ENCODE results near the gene ZP1. TPM values are rescaled to one million over a fixed set of nuclear protein-coding genes. Genes with fewer than 3 reads are reported as not detected.

Gene ZP1
- total and polyA plus RNA-seq, 4 donors: not detected

DNA sequence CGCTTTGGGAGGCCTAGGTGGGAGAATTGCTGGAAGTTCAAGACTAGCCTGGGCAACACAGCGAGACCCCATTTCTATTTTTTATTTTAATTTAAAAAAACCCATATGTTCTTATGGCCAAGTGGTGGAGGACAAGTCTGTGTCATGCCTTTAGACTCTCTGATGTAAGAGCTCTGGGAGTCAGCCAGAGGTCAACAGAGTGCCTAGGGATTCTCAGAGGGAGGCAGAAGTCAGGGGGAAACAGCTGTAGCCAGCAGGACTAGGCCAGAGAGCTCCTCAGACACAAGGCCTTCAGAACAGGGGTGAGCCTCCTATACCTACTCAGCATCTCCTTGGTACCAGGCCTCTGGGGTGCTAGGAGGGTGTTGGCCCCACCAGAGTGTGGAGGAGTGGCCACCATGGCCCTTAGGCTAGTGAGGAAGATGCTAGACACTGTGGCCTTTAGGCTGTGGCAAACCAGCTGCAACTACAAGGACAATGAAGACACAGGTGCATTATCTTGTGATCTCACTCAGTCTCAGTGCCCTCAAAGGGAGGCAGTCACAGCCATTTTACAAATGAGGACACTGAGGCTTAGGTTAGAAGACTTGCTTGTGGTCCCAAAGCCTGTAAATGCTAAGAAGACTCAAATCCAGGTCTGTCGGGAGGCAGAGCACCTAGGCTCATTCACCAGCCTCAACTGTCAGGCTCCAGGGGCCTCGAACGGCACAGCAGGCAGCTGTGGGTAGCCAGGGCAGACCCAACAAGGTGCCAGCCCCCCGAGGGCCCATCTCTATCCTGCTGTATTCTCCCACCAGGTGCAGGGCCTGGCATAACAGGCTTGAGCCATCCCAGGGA is 5.0 kb downstream of the ZP1 start:
- DNase-seq (ENCODE audit: low spot score): no peak
- Histone ChIP-seq H3K36me3 (ENCODE audit: control insufficient read depth in 4 of 4, insufficient read depth in 3 of 4, low read depth in 1 of 4, low read length in 3 of 4) (no peaks in the 10 kb centered on the region), H3K9ac (ENCODE audit: low read depth in 1 of 2, low read length in 2 of 2) (no peak overlapping the region), H3K9me3 (ENCODE audit: control insufficient read depth in 4 of 4, low read length in 3 of 4) (no peaks in the 10 kb centered on the region), H3K4me1 (ENCODE audit: control insufficient read depth in 4 of 4, insufficient read depth in 4 of 4, low read length in 3 of 4) (peaks cover 0 to 8% (median 4%) of the 10 kb centered on the region in 4 donors), H3K4me3 (ENCODE audit: low read depth in 1 of 3, low read length in 3 of 3) (no peak overlapping the region), H3K27ac (ENCODE audit: low read depth in 1 of 2, low read length in 2 of 2) (no peak overlapping the region), H3K27me3 (ENCODE audit: control insufficient read depth in 4 of 4, insufficient read depth in 4 of 4, low read length in 3 of 4) (no peaks in the 10 kb centered on the region)
- peak; percentile 58 to 76 for TF ChIP-seq RXRA (IDR thresholded peaks at IDR 0.05)
- TF ChIP-seq SP1 (IDR thresholded peaks at IDR 0.05): no peak
- no peak for TF ChIP-seq NR2F2 (IDR thresholded peaks at IDR 0.05)
- no peak for TF ChIP-seq HNF4A (conservative IDR thresholded peaks at IDR 0.05)
- 92% methylated on average over 6 of the region's 6 CpGs for WGBS

DNA sequence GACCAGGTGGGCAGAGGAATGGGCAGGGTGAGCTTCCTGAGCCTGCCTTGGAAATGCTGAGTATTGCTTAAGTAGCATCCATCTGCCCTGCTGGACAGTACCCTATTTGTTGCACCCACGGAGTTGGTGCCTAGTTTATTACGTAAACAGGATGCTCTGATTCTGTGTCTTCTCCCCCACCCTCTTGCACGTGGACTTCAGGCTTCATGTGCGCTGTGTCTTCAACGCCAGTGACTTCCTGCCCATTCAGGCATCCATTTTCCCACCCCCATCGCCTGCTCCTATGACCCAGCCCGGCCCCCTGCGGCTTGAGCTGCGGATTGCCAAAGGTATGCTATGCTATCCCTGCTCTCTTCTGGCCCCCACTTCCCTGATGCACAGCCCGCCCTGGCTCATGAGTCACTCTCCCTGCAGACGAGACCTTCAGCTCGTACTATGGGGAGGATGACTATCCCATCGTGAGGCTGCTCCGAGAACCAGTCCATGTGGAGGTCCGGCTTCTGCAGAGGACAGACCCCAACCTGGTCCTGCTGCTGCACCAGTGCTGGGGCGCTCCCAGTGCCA is 5.7 kb downstream of the ZP1 start:
- no peaks in the 10 kb centered on the region for H3K36me3 ChIP-seq (ENCODE audit: control insufficient read depth in 4 of 4, insufficient read depth in 3 of 4, low read depth in 1 of 4, low read length in 3 of 4)
- H3K4me3 ChIP-seq (ENCODE audit: low read depth in 1 of 3, low read length in 3 of 3): no peak overlapping the region
- H3K4me1 ChIP-seq (ENCODE audit: control insufficient read depth in 4 of 4, insufficient read depth in 4 of 4, low read length in 3 of 4): peaks cover 0 to 8% (median 4%) of the 10 kb centered on the region in 4 donors
- WGBS: 76% methylated on average over 16 of the region's 16 CpGs
- no peak overlapping the region for H3K9ac ChIP-seq (ENCODE audit: low read depth in 1 of 2, low read length in 2 of 2)
- H3K9me3 ChIP-seq (ENCODE audit: control insufficient read depth in 4 of 4, low read length in 3 of 4): no peaks in the 10 kb centered on the region
- no peak overlapping the region for H3K27ac ChIP-seq (ENCODE audit: low read depth in 1 of 2, low read length in 2 of 2)
- no peak for DNase-seq (ENCODE audit: low spot score)
- TF ChIP-seq, protein P1, sequence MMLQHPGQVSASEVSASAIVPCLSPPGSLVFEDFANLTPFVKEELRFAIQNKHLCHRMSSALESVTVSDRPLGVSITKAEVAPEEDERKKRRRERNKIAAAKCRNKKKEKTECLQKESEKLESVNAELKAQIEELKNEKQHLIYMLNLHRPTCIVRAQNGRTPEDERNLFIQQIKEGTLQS (IDR thresholded peaks at IDR 0.05): no peak
- TF ChIP-seq RAD21 (IDR thresholded peaks at IDR 0.05) (no peak), EGR1 (IDR thresholded peaks at IDR 0.05; ENCODE audit: low read depth in 2 of 2) (no peak), JUND (IDR thresholded peaks at IDR 0.05) (no peak), RXRA (IDR thresholded peaks at IDR 0.05) (no peak), HNF4A (conservative IDR thresholded peaks at IDR 0.05) (no peak), YY1 (IDR thresholded peaks at IDR 0.05) (no peak), SP1 (IDR thresholded peaks at IDR 0.05) (no peak), TAF1 (conservative IDR thresholded peaks at IDR 0.05) (no peak), FOXA2 (IDR thresholded peaks at IDR 0.05) (no peak), FOXA1 (IDR thresholded peaks at IDR 0.05) (no peak), GABPA (IDR thresholded peaks at IDR 0.05 in 1 of 2, conservative IDR thresholded peaks at IDR 0.05 in 1 of 2) (no peak), NR2F2 (IDR thresholded peaks at IDR 0.05) (no peak), HNF4G (IDR thresholded peaks at IDR 0.05) (no peak)
- TF ChIP-seq, protein P2, sequence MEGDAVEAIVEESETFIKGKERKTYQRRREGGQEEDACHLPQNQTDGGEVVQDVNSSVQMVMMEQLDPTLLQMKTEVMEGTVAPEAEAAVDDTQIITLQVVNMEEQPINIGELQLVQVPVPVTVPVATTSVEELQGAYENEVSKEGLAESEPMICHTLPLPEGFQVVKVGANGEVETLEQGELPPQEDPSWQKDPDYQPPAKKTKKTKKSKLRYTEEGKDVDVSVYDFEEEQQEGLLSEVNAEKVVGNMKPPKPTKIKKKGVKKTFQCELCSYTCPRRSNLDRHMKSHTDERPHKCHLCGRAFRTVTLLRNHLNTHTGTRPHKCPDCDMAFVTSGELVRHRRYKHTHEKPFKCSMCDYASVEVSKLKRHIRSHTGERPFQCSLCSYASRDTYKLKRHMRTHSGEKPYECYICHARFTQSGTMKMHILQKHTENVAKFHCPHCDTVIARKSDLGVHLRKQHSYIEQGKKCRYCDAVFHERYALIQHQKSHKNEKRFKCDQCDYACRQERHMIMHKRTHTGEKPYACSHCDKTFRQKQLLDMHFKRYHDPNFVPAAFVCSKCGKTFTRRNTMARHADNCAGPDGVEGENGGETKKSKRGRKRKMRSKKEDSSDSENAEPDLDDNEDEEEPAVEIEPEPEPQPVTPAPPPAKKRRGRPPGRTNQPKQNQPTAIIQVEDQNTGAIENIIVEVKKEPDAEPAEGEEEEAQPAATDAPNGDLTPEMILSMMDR (IDR thresholded peaks at IDR 0.05; ENCODE audit: low read depth, low read length, missing input control): no peak
- TF ChIP-seq, protein P3, sequence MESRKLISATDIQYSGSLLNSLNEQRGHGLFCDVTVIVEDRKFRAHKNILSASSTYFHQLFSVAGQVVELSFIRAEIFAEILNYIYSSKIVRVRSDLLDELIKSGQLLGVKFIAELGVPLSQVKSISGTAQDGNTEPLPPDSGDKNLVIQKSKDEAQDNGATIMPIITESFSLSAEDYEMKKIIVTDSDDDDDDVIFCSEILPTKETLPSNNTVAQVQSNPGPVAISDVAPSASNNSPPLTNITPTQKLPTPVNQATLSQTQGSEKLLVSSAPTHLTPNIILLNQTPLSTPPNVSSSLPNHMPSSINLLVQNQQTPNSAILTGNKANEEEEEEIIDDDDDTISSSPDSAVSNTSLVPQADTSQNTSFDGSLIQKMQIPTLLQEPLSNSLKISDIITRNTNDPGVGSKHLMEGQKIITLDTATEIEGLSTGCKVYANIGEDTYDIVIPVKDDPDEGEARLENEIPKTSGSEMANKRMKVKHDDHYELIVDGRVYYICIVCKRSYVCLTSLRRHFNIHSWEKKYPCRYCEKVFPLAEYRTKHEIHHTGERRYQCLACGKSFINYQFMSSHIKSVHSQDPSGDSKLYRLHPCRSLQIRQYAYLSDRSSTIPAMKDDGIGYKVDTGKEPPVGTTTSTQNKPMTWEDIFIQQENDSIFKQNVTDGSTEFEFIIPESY (IDR thresholded peaks at IDR 0.05): no peak
- TF ChIP-seq, protein P4, sequence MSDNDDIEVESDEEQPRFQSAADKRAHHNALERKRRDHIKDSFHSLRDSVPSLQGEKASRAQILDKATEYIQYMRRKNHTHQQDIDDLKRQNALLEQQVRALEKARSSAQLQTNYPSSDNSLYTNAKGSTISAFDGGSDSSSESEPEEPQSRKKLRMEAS (IDR thresholded peaks at IDR 0.05): no peak
- TF ChIP-seq, protein P5, sequence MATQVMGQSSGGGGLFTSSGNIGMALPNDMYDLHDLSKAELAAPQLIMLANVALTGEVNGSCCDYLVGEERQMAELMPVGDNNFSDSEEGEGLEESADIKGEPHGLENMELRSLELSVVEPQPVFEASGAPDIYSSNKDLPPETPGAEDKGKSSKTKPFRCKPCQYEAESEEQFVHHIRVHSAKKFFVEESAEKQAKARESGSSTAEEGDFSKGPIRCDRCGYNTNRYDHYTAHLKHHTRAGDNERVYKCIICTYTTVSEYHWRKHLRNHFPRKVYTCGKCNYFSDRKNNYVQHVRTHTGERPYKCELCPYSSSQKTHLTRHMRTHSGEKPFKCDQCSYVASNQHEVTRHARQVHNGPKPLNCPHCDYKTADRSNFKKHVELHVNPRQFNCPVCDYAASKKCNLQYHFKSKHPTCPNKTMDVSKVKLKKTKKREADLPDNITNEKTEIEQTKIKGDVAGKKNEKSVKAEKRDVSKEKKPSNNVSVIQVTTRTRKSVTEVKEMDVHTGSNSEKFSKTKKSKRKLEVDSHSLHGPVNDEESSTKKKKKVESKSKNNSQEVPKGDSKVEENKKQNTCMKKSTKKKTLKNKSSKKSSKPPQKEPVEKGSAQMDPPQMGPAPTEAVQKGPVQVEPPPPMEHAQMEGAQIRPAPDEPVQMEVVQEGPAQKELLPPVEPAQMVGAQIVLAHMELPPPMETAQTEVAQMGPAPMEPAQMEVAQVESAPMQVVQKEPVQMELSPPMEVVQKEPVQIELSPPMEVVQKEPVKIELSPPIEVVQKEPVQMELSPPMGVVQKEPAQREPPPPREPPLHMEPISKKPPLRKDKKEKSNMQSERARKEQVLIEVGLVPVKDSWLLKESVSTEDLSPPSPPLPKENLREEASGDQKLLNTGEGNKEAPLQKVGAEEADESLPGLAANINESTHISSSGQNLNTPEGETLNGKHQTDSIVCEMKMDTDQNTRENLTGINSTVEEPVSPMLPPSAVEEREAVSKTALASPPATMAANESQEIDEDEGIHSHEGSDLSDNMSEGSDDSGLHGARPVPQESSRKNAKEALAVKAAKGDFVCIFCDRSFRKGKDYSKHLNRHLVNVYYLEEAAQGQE (IDR thresholded peaks at IDR 0.05): no peak
- no peaks in the 10 kb centered on the region for H3K27me3 ChIP-seq (ENCODE audit: control insufficient read depth in 4 of 4, insufficient read depth in 4 of 4, low read length in 3 of 4)

All from liver (tissue), 9 donors.